K562 (cell line): ENCODE results near the gene DMD. TPM values are rescaled to one million over a fixed set of nuclear protein-coding genes. Genes with fewer than 3 reads are reported as not detected.

Source experiments
- ATAC-seq: fragments of 200-7000 bp; cut with Tn5 transposase; 3 replicates; pipeline ENCODE4 v1.9.1; 2020; ENCODE audit warnings: moderate library complexity
- BruUV-seq: library from RNA; stranded (reverse); fragments of 400-500 nt; replicated peaks from 2 replicates; lab custom pipeline; 2021; lab: Mats Ljungman, UMichigan
- CTCF ChIA-PET: fragments of 300-600 bp; formaldehyde crosslinking; extraction: SDS; loops from one replicate; lab custom pipeline; 2021; ENCODE audit warnings: low intra/inter-chr PET ratio; lab: Yijun Ruan, JAX
- POLR2A ChIA-PET: fragments of 300-600, 350-650 bp; sonication (Branson Sonifier 250); formaldehyde crosslinking; extraction: SDS; loops from one replicate; lab custom pipeline; 2021; ENCODE audit warnings: antibody characterized with exemption, inconsistent platforms; lab: Yijun Ruan, JAX
- DNase-seq, 4 experiments: peaks; one replicate each; pipeline versions ENCODE4 v3.0.0 to v3.0.0-alpha.2; 2011 to 2018; ENCODE audit warnings: low spot score in 3 of 4, mixed read lengths in 3 of 4; ENCODE audit errors: extremely low read depth in 1 of 4
- FAIRE-seq: peaks from 2 replicates; lab custom pipeline; 2011; peaks lifted over from hg19 to GRCh38; lab: Jason Lieb, UNC
- H2AFZ ChIP-seq: 2 replicates; pipeline ENCODE4 v1.6.0; 2011; ENCODE audit warnings: low read depth, low read length, control low read depth, inconsistent platforms
- H3K27ac ChIP-seq: fragments of 200-600 bp; 3 replicates; pipeline ENCODE4 v1.8.0; 2011; ENCODE audit warnings: low read depth, mild to moderate bottlenecking, control low read depth, inconsistent platforms, low read length, moderate library complexity, mixed read lengths; ENCODE audit errors: extremely low read depth
- H3K27me3 ChIP-seq, 2 experiments: fragments of 300-600 bp in 1 of 2; 2 replicates in 1 of 2; 3 replicates in 1 of 2; pipeline versions ENCODE4 v1.6.0 to v1.8.0; 2011; ENCODE audit warnings: inconsistent platforms in 2 of 2, low read length in 2 of 2, mild to moderate bottlenecking in 1 of 2, mixed read lengths in 1 of 2, moderate library complexity in 1 of 2; ENCODE audit not compliant: control insufficient read depth in 2 of 2, insufficient read depth in 2 of 2
- H3K36me3 ChIP-seq: fragments of 300-600 bp; 3 replicates; pipeline ENCODE4 v1.8.0; 2011; ENCODE audit warnings: mild to moderate bottlenecking, low read length, inconsistent platforms; ENCODE audit not compliant: control insufficient read depth, insufficient read depth
- H3K4me1 ChIP-seq, 2 experiments: fragments of 200-600 bp in 1 of 2; replicated peaks in 1 of 2; 2 replicates in 1 of 2; 3 replicates in 1 of 2; pipeline versions ENCODE4 v1.5.1 to v1.8.0; 2011; ENCODE audit warnings: inconsistent platforms in 2 of 2, low read length in 2 of 2, mild to moderate bottlenecking in 1 of 2, mixed read lengths in 1 of 2, moderate library complexity in 1 of 2; ENCODE audit not compliant: control insufficient read depth in 2 of 2, insufficient read depth in 2 of 2
- H3K4me2 ChIP-seq: 2 replicates; pipeline ENCODE4 v1.6.1; 2011; ENCODE audit warnings: low read length, control low read depth, inconsistent platforms, mixed read lengths; ENCODE audit not compliant: insufficient read depth
- H3K4me3 ChIP-seq: fragments of 200-600 bp; sonication (generic), shearing (Covaris generic); 2 replicates; pipeline ENCODE4 v1.5.1; 2016; ENCODE audit warnings: control low read depth, inconsistent platforms
- H3K79me2 ChIP-seq: fragments of 200-600 bp; 3 replicates; pipeline ENCODE4 v1.8.0; 2011; ENCODE audit warnings: low read length, inconsistent platforms; ENCODE audit not compliant: control insufficient read depth, insufficient read depth
- H3K9ac ChIP-seq, 2 experiments: 2 replicates each; pipeline versions ENCODE4 v1.6.0 to v1.6.1; 2011; ENCODE audit warnings: low read depth in 2 of 2, low read length in 2 of 2, control low read depth in 1 of 2, inconsistent platforms in 1 of 2, mild to moderate bottlenecking in 1 of 2, mixed read lengths in 1 of 2; ENCODE audit not compliant: insufficient read depth in 1 of 2
- H3K9me1 ChIP-seq: one replicate; pipeline ENCODE4 v1.6.0; 2011; ENCODE audit warnings: inconsistent platforms, mild to moderate bottlenecking, low read length, moderate library complexity; ENCODE audit not compliant: control insufficient read depth, insufficient read depth
- H3K9me3 ChIP-seq: replicated peaks from 2 replicates; pipeline ENCODE4 v1.5.1; 2011; ENCODE audit warnings: low read depth, low read length, inconsistent platforms; ENCODE audit not compliant: control insufficient read depth, insufficient read depth
- H4K20me1 ChIP-seq: replicated peaks from 2 replicates; pipeline ENCODE4 v1.6.1; 2011; ENCODE audit warnings: low read length, inconsistent platforms, mixed read lengths; ENCODE audit not compliant: control insufficient read depth, insufficient read depth
- MAFK ChIP-seq: IDR thresholded peaks from 2 replicates; pipeline ENCODE4 v1.6.1; 2011; ENCODE audit warnings: low read length, improper control_type of control experiment
- ZNF316 ChIP-seq: fragments of 450-650 bp; IDR thresholded peaks from 2 replicates; pipeline ENCODE4 v1.6.1; 2016
- ZNF695 ChIP-seq: fragments of 450-650 bp; formaldehyde crosslinking; IDR thresholded peaks from 2 replicates; pipeline ENCODE4 v1.4.0; 2020; ENCODE audit warnings: mild to moderate bottlenecking, moderate library complexity
- WGBS: fragments of 100-300 bp; shearing (Covaris generic); methylation state at CpG from one replicate; pipeline ENCODE4 v1.1.6; 2016; ENCODE audit warnings: low coverage, mixed read lengths; ENCODE audit not compliant: insufficient coverage; ENCODE audit errors: missing lambda C conversion rate; 5-methylcytosine and 5-hydroxymethylcytosine counted together
- in situ Hi-C: fragments of 300-500 bp; cut with MboI; formaldehyde crosslinking; loops from 4 replicates; pipeline ENCODE4 v1.15.0; 2018; ENCODE audit warnings: inconsistent platforms, mixed read lengths
- intact Hi-C: fragments of 100-400 bp; cut with micrococcal nuclease; formaldehyde crosslinking; loops from 2 replicates; pipeline ENCODE4 v1.14.2; 2022
- polyA plus RNA-seq, 8 experiments: library from polyadenylated mRNA; depleted of rRNA in 4 of 8; stranded (reverse) in 5 of 8; unstranded in 3 of 8; fragments of >200 nt; fragmentation: Nextera tagmentation in 2 of 8; fragmentation: Illumina TruSeq in 1 of 8; extraction: Ambion mirVana in 2 of 8; extraction: Trizol in 1 of 8; gene quantifications; 2 replicates each; pipeline versions ENCODE4 v1.2.1 to v1.2.3, GENCODE V29; 2011 to 2014; ENCODE audit warnings: inconsistent platforms in 1 of 8, missing spikeins in 1 of 8
- total RNA-seq, 7 experiments: library from RNA; depleted of rRNA in 6 of 7; stranded (reverse); fragments of >200 nt in 6 of 7; fragmentation: Illumina TruSeq in 2 of 7; extraction: Trizol in 2 of 7; gene quantifications; 2 replicates each; pipeline versions ENCODE4 v1.2.1 to v1.2.3, GENCODE V29; 2011 to 2021; ENCODE audit warnings: low replicate concordance in 1 of 7
- TF ChIP-seq, protein P1 (sequence below): fragments of 250-450 bp; sonication (Bioruptor Pico); IDR thresholded peaks from 2 replicates; pipeline ENCODE4 v1.5.0; 2020; ENCODE audit warnings: mild to moderate bottlenecking

DMD gene
- total and polyA plus RNA-seq, 9 of the 15 experiments (the other 6 are each of a cell fraction or from before 2014, with no cell fraction given): 3.8 to 20.4 (median 11.4) TPM

DNA sequence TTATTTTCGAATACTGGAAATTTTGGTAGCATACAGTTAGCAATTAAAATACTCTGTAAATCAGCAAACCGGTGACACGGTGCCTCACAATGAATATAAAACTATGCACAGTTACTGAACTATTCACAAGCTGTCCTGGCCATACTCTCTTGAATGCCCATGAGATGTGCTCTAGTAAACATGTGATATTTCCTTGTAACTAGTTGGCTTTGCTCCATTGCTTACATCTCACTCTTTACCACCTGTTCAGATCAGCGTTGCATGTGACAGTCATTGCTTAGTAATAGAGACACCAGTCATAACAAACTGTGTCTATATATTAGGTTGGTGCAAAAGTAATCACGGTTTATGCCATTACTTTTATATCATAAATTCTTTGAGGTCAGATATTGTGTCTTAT lies 1241.6 kb downstream of the DMD start (continued):
- TF ChIP-seq ZNF695: no peak

DNA sequence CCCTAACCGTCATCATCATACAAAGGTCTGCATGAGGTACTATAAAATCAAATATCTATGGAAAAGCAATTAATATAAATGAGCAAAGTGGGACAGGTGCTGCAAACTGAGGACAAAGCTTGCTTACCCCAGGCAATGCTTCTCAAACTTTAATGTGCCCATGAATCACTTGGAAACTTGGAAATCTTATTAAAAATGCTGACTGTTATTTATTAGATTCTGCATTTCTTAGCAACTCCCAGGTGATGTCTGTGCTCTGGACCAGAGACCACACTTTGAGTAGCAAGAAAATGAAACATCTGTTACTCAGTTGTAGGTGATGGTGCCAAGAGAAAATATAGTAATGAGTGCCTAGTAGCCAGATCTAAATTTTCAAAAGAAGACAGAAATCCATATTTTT lies 1249.1 kb downstream of the DMD start:
- ChIA-PET CTCF (no interaction called here), POLR2A (no interaction called here)
- Histone ChIP-seq H3K4me2 (no peak overlapping the region), H3K4me3 (no peak overlapping the region), H3K27ac (no peak overlapping the region), H3K27me3 (no peaks in the 10 kb centered on the region), H3K4me1 (no peaks in the 10 kb centered on the region), H3K9me1 (no peaks in the 10 kb centered on the region), H4K20me1 (no peaks in the 10 kb centered on the region), H3K9me3 (no peaks in the 10 kb centered on the region), H2AFZ (no peak overlapping the region), H3K36me3 (no peaks in the 10 kb centered on the region), H3K9ac (no peak overlapping the region), H3K79me2 (no peaks in the 10 kb centered on the region)
- WGBS: 0% methylated on average over 1 of the region's 1 CpG
- TF ChIP-seq MAFK (0 out of 2 replicates have a peak, but pooled peaks have one; percentile 14), ZNF316 (peak; percentile 29)
- TF ChIP-seq, protein P1, sequence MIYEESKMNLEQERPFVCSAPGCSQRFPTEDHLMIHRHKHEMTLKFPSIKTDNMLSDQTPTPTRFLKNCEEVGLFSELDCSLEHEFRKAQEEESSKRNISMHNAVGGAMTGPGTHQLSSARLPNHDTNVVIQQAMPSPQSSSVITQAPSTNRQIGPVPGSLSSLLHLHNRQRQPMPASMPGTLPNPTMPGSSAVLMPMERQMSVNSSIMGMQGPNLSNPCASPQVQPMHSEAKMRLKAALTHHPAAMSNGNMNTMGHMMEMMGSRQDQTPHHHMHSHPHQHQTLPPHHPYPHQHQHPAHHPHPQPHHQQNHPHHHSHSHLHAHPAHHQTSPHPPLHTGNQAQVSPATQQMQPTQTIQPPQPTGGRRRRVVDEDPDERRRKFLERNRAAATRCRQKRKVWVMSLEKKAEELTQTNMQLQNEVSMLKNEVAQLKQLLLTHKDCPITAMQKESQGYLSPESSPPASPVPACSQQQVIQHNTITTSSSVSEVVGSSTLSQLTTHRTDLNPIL (CRISPR knock-in tag): no peak
- BruUV-seq: no TSS peak
- FAIRE-seq (no peak), ATAC-seq (no peak), DNase-seq (no peak)
- in situ Hi-C loops: no loop called here
- intact Hi-C loops: no loop called here
